ENCODE results near the gene CMTM4.
"Not testable (repeated sequence)": the region's sequence is repeated elsewhere in the genome, so short reads cannot be mapped to it uniquely, and the experiment has no call there.

DNA sequence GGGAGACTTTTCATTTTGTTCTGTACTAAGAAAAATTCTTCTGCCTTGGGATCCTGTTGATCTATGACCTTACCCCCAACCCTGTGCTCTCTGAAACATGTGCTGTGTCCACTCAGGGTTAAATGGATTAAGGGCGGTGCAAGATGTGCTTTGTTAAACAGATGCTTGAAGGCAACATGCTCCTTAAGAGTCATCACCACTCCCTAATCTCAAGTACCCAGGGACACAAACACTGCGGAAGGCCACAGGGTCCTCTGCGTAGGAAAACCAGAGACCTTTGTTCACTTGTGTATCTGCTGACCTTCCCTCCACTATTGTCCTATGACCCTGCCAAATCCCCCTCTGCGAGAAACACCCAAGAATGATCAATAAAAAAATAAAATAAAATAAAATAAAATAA is 65.0 kb downstream of the CMTM4 start:
- TF ChIP-seq POLR2AphosphoS5 (IDR thresholded peaks at IDR 0.05; ENCODE audit: low read depth, low read length); SIN3A (IDR thresholded peaks at IDR 0.05; ENCODE audit: borderline replicate concordance, low read depth, low read length); REST (IDR thresholded peaks at IDR 0.05; ENCODE audit: low read depth, low read length); ELF1 (IDR thresholded peaks at IDR 0.05); EZH2phosphoT487 (IDR thresholded peaks at IDR 0.05; ENCODE audit: borderline replicate concordance, low read depth); SMC3 (IDR thresholded peaks at IDR 0.05; ENCODE audit: low read depth, low read length); YY1 (IDR thresholded peaks at IDR 0.05; ENCODE audit: low read depth); JUND (IDR thresholded peaks at IDR 0.05); FOXJ3 (CRISPR knock-in tag; IDR thresholded peaks at IDR 0.05); MEF2A (IDR thresholded peaks at IDR 0.05; ENCODE audit: borderline replicate concordance, low read depth); NFIC (IDR thresholded peaks at IDR 0.05; ENCODE audit: borderline replicate concordance); RAD21 (IDR thresholded peaks at IDR 0.05; ENCODE audit: low read length): not testable (repeated sequence)
- TF ChIP-seq, protein P1, sequence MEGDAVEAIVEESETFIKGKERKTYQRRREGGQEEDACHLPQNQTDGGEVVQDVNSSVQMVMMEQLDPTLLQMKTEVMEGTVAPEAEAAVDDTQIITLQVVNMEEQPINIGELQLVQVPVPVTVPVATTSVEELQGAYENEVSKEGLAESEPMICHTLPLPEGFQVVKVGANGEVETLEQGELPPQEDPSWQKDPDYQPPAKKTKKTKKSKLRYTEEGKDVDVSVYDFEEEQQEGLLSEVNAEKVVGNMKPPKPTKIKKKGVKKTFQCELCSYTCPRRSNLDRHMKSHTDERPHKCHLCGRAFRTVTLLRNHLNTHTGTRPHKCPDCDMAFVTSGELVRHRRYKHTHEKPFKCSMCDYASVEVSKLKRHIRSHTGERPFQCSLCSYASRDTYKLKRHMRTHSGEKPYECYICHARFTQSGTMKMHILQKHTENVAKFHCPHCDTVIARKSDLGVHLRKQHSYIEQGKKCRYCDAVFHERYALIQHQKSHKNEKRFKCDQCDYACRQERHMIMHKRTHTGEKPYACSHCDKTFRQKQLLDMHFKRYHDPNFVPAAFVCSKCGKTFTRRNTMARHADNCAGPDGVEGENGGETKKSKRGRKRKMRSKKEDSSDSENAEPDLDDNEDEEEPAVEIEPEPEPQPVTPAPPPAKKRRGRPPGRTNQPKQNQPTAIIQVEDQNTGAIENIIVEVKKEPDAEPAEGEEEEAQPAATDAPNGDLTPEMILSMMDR (IDR thresholded peaks at IDR 0.05): not testable (repeated sequence)
